ENCODE results near the gene HDAC7.

HDAC7 gene

GRCh38 chr12:47864646-47865235 lies 45.0 kb upstream of the HDAC7 start:
- TF ChIP-seq ZBTB7A (IDR thresholded peaks at IDR 0.05; ENCODE audit: low read depth) (no peak), YY1 (IDR thresholded peaks at IDR 0.05; ENCODE audit: low read depth) (no peak), CREB1 (IDR thresholded peaks at IDR 0.05; ENCODE audit: low read depth) (no peak), MAX (IDR thresholded peaks at IDR 0.05) (no peak), EP300 (IDR thresholded peaks at IDR 0.05; ENCODE audit: borderline replicate concordance) (no peak), CEBPB (IDR thresholded peaks at IDR 0.05) (no peak), NFIC (IDR thresholded peaks at IDR 0.05) (no peak)

GRCh38 chr12:47863985-47864384 lies 44.3 kb upstream of the HDAC7 start:
- TF ChIP-seq FOXM1 (IDR thresholded peaks at IDR 0.05; ENCODE audit: borderline replicate concordance, low read depth) (no peak), TEAD4 (IDR thresholded peaks at IDR 0.05) (no peak), ZBTB7A (IDR thresholded peaks at IDR 0.05; ENCODE audit: low read depth) (no peak)

- TF ChIP-seq TAF1 (IDR thresholded peaks at IDR 0.05; ENCODE audit: low read depth) (no peak), RAD21 (IDR thresholded peaks at IDR 0.05; ENCODE audit: low read depth) (no peak), TEAD4 (IDR thresholded peaks at IDR 0.05) (no peak), YY1 (IDR thresholded peaks at IDR 0.05; ENCODE audit: low read depth) (no peak), MAX (IDR thresholded peaks at IDR 0.05) (no peak), REST (IDR thresholded peaks at IDR 0.05; ENCODE audit: low read depth) (no peak), CREB1 (IDR thresholded peaks at IDR 0.05; ENCODE audit: low read depth) (no peak), ZBTB7A (IDR thresholded peaks at IDR 0.05; ENCODE audit: low read depth) (no peak), TCF12 (IDR thresholded peaks at IDR 0.05; ENCODE audit: low read depth) (no peak), EGR1 (IDR thresholded peaks at IDR 0.05) (no peak)
These were observed 43.8 kb upstream of the HDAC7 start for GRCh38 chr12:47863467-47863866.

GRCh38 chr12:47862881-47863280 lies 43.2 kb upstream of the HDAC7 start:
- TF ChIP-seq EGR1 (IDR thresholded peaks at IDR 0.05) (no peak), USF1 (IDR thresholded peaks at IDR 0.05) (no peak), MAX (IDR thresholded peaks at IDR 0.05) (no peak), RAD21 (IDR thresholded peaks at IDR 0.05; ENCODE audit: low read depth) (no peak), ZBTB7A (IDR thresholded peaks at IDR 0.05; ENCODE audit: low read depth) (no peak), YY1 (IDR thresholded peaks at IDR 0.05; ENCODE audit: low read depth) (no peak), EP300 (IDR thresholded peaks at IDR 0.05; ENCODE audit: borderline replicate concordance) (no peak), FOXM1 (IDR thresholded peaks at IDR 0.05; ENCODE audit: borderline replicate concordance, low read depth) (no peak), TCF12 (IDR thresholded peaks at IDR 0.05; ENCODE audit: low read depth) (no peak), TAF1 (IDR thresholded peaks at IDR 0.05; ENCODE audit: low read depth) (no peak), CEBPB (IDR thresholded peaks at IDR 0.05) (no peak), TEAD4 (IDR thresholded peaks at IDR 0.05) (no peak), REST (IDR thresholded peaks at IDR 0.05; ENCODE audit: low read depth) (no peak), NFIC (IDR thresholded peaks at IDR 0.05) (no peak), CREB1 (IDR thresholded peaks at IDR 0.05; ENCODE audit: low read depth) (no peak)

GRCh38 chr12:47862167-47862750 lies 42.6 kb upstream of the HDAC7 start:
- TF ChIP-seq USF1 (IDR thresholded peaks at IDR 0.05) (no peak), RAD21 (IDR thresholded peaks at IDR 0.05; ENCODE audit: low read depth) (no peak), CEBPB (IDR thresholded peaks at IDR 0.05) (no peak), CREB1 (IDR thresholded peaks at IDR 0.05; ENCODE audit: low read depth) (no peak), TEAD4 (IDR thresholded peaks at IDR 0.05) (no peak), TAF1 (IDR thresholded peaks at IDR 0.05; ENCODE audit: low read depth) (no peak), ZBTB7A (IDR thresholded peaks at IDR 0.05; ENCODE audit: low read depth) (no peak)

GRCh38 chr12:47860873-47861272 lies 41.2 kb upstream of the HDAC7 start:
- TF ChIP-seq ZBTB7A (IDR thresholded peaks at IDR 0.05; ENCODE audit: low read depth) (no peak), YY1 (IDR thresholded peaks at IDR 0.05; ENCODE audit: low read depth) (no peak), MAX (IDR thresholded peaks at IDR 0.05) (no peak), CREB1 (IDR thresholded peaks at IDR 0.05; ENCODE audit: low read depth) (no peak), USF1 (IDR thresholded peaks at IDR 0.05) (no peak), NFIC (IDR thresholded peaks at IDR 0.05) (no peak), TAF1 (IDR thresholded peaks at IDR 0.05; ENCODE audit: low read depth) (no peak), TCF12 (IDR thresholded peaks at IDR 0.05; ENCODE audit: low read depth) (no peak), EGR1 (IDR thresholded peaks at IDR 0.05) (no peak), EP300 (IDR thresholded peaks at IDR 0.05; ENCODE audit: borderline replicate concordance) (no peak), RAD21 (IDR thresholded peaks at IDR 0.05; ENCODE audit: low read depth) (no peak)
